Endothelial cell of umbilical vein (primary cell): ENCODE results near the gene ABCC10. TPM values are rescaled to one million over a fixed set of nuclear protein-coding genes. Genes with fewer than 3 reads are reported as not detected.

Source experiments
- BruUV-seq: library from RNA; stranded (reverse); fragments of 400-500 nt; replicated peaks from 2 replicates; lab custom pipeline; 2021; lab: Mats Ljungman, UMichigan
- CTCF ChIA-PET: fragments of 300-600, 350-600 bp; sonication (Branson Sonifier 250); formaldehyde crosslinking; loops from one replicate; lab custom pipeline; 2021; ENCODE audit warnings: antibody characterized with exemption, inconsistent platforms; lab: Charles Lee
- POLR2A ChIA-PET: fragments of 300-600, 350-600 bp; sonication (Branson Sonifier 250); formaldehyde crosslinking; loops from one replicate; lab custom pipeline; 2021; ENCODE audit warnings: antibody characterized with exemption, inconsistent platforms; lab: Charles Lee
- DNase-seq: peaks from one replicate; pipeline ENCODE4 v3.0.0-alpha.2; 2011; ENCODE audit warnings: low read depth, low spot score
- FAIRE-seq: peaks from 2 replicates; lab custom pipeline; 2011; peaks lifted over from hg19 to GRCh38; lab: Jason Lieb, UNC
- H2AFZ ChIP-seq: 2 replicates; pipeline ENCODE4 v1.6.0; 2012; ENCODE audit warnings: low read depth, low read length, control low read depth, inconsistent platforms
- H3K27ac ChIP-seq: 2 replicates; pipeline ENCODE4 v1.5.1; 2011; ENCODE audit warnings: low read depth, mild to moderate bottlenecking, control low read depth, low read length, moderate library complexity; ENCODE audit not compliant: insufficient read depth
- H3K27me3 ChIP-seq, 2 experiments: 2 replicates each; pipeline versions ENCODE4 v1.6.0 to v1.6.1; 2011; ENCODE audit warnings: low read length in 2 of 2, mixed read lengths in 1 of 2; ENCODE audit not compliant: control insufficient read depth in 2 of 2, insufficient read depth in 2 of 2
- H3K36me3 ChIP-seq, 2 experiments: 2 replicates in 1 of 2; 3 replicates in 1 of 2; pipeline ENCODE4 v1.5.1; 2011; ENCODE audit warnings: low read length in 2 of 2, mild to moderate bottlenecking in 1 of 2, moderate library complexity in 1 of 2; ENCODE audit not compliant: control insufficient read depth in 2 of 2, insufficient read depth in 2 of 2; ENCODE audit errors: extremely low read depth in 1 of 2
- H3K4me1 ChIP-seq: 3 replicates; pipeline ENCODE4 v1.5.1; 2011; ENCODE audit warnings: mild to moderate bottlenecking, low read length; ENCODE audit not compliant: control insufficient read depth, insufficient read depth; ENCODE audit errors: extremely low read depth
- H3K4me2 ChIP-seq: 2 replicates; pipeline ENCODE4 v1.6.1; 2011; ENCODE audit warnings: low read length, control low read depth, mixed read lengths; ENCODE audit not compliant: insufficient read depth
- H3K4me3 ChIP-seq, 3 experiments: fragments of 200-600 bp in 1 of 3; sonication (generic), shearing (Covaris generic) in 1 of 3; replicated peaks in 1 of 3; 2 replicates each; pipeline ENCODE4 v1.5.1; 2011 to 2016; ENCODE audit warnings: control low read depth in 3 of 3, low read length in 3 of 3, mild to moderate bottlenecking in 2 of 3, inconsistent platforms in 1 of 3, low read depth in 1 of 3, moderate library complexity in 1 of 3; ENCODE audit not compliant: insufficient read depth in 1 of 3
- H3K79me2 ChIP-seq: 2 replicates; pipeline ENCODE4 v1.6.0; 2012; ENCODE audit warnings: low read length, inconsistent platforms; ENCODE audit not compliant: control insufficient read depth, insufficient read depth
- H3K9ac ChIP-seq: replicated peaks from 2 replicates; pipeline ENCODE3; 2011; ENCODE audit warnings: low read length, control low read depth; ENCODE audit not compliant: insufficient read depth; ENCODE audit errors: extremely low read depth
- H3K9me1 ChIP-seq: replicated peaks from 3 replicates; pipeline ENCODE4 v1.6.0; 2011; ENCODE audit warnings: mild to moderate bottlenecking, low read length; ENCODE audit not compliant: control insufficient read depth, insufficient read depth; ENCODE audit errors: extremely low read depth
- H3K9me3 ChIP-seq: replicated peaks from 2 replicates; pipeline ENCODE4 v1.5.1; 2012; ENCODE audit warnings: low read length, inconsistent platforms; ENCODE audit not compliant: control insufficient read depth, insufficient read depth
- H4K20me1 ChIP-seq: replicated peaks from 2 replicates; pipeline ENCODE3; 2011; ENCODE audit warnings: mild to moderate bottlenecking, low read length; ENCODE audit not compliant: control insufficient read depth, insufficient read depth; ENCODE audit errors: extremely low read depth
- CTCF ChIP-seq, 2 donors: IDR thresholded peaks; 1 replicate in 1 of 2; 2 replicates in 1 of 2; pipeline ENCODE4 v1.5.1; 2011; ENCODE audit warnings: low read length in 2 of 2, mild to moderate bottlenecking in 2 of 2, moderate library complexity in 2 of 2, control low read depth in 1 of 2, inconsistent platforms in 1 of 2, low read depth in 1 of 2; ENCODE audit not compliant: insufficient read depth in 1 of 2; ENCODE audit errors: extremely low read depth in 1 of 2
- EZH2 ChIP-seq: IDR thresholded peaks from 2 replicates; pipeline ENCODE4 v1.6.1; 2012; ENCODE audit warnings: borderline replicate concordance, low read depth, mild to moderate bottlenecking, moderate library complexity, low read length, inconsistent platforms; ENCODE audit not compliant: severe bottlenecking
- FOS ChIP-seq: IDR thresholded peaks from 2 replicates; pipeline ENCODE4 v1.6.1; 2011; ENCODE audit warnings: mild to moderate bottlenecking, low read length, moderate library complexity, borderline replicate concordance; ENCODE audit not compliant: insufficient read depth
- GATA2 ChIP-seq: IDR thresholded peaks from 2 replicates; pipeline ENCODE4 v1.7.0; 2011; ENCODE audit warnings: low read depth, mild to moderate bottlenecking, moderate library complexity, mixed read lengths, low read length; ENCODE audit not compliant: insufficient read length, insufficient read depth
- JUN ChIP-seq: IDR thresholded peaks from 2 replicates; pipeline ENCODE4 v1.6.1; 2011; ENCODE audit warnings: borderline replicate concordance, low read depth; ENCODE audit not compliant: insufficient read length, insufficient read depth
- MAX ChIP-seq: IDR thresholded peaks from 2 replicates; pipeline ENCODE4 v1.6.1; 2011; ENCODE audit not compliant: insufficient read depth, insufficient read length
- MYC ChIP-seq: IDR thresholded peaks from one replicate; pipeline ENCODE4 v1.6.1; 2011; ENCODE audit warnings: mild to moderate bottlenecking, low read depth, low read length
- POLR2A ChIP-seq: IDR thresholded peaks from 2 replicates; pipeline ENCODE4 v1.6.1; 2012; ENCODE audit warnings: low read depth, mild to moderate bottlenecking, control low read depth, low read length
- POLR2AphosphoS5 ChIP-seq: IDR thresholded peaks from 2 replicates; pipeline ENCODE4 v1.6.1; 2012; ENCODE audit warnings: low read depth, mild to moderate bottlenecking, control low read depth, low read length, moderate library complexity; ENCODE audit not compliant: insufficient read depth
- dilution Hi-C: fragments of 300-500 bp; cut with MboI; formaldehyde crosslinking; loops from one replicate; pipeline ENCODE4 v1.15.0; 2019; ENCODE audit warnings: low sequenced_read_pairs; ENCODE audit not compliant: extremely low pct_ligation_motif_present
- intact Hi-C: fragments of 100-400 bp; cut with micrococcal nuclease; formaldehyde crosslinking; loops from one replicate; pipeline ENCODE4 v1.10.0; 2022
- polyA plus RNA-seq, 4 experiments: library from polyadenylated mRNA; depleted of rRNA in 3 of 4; stranded (reverse) in 3 of 4; unstranded in 1 of 4; fragments of >200 nt; gene quantifications; 2 replicates each; pipeline versions ENCODE4 v1.2.1 to v1.2.3, GENCODE V29; 2011 to 2012; ENCODE audit warnings: missing spikeins in 1 of 4
- total RNA-seq: library from RNA; stranded (reverse); gene quantifications from 2 replicates; pipeline ENCODE4 v1.2.3, GENCODE V29; 2021

Gene ABCC10
- total and polyA plus RNA-seq, 2 donors (not counting 3 experiments of a cell fraction or from before 2014, with no cell fraction given), result 29.2 to 37.9 TPM

- Histone ChIP-seq H3K27ac (no peak overlapping the region), H3K79me2 (no peaks in the 10 kb centered on the region), H3K36me3 (peaks cover 5 to 28% of the 10 kb centered on the region in 2 experiments), H3K4me3 (no peak overlapping the region), H2AFZ (no peak overlapping the region), H3K27me3 (peaks cover 0 to 5% of the 10 kb centered on the region in 2 experiments), H3K9ac (no peak overlapping the region), H3K4me1 (peaks cover 7% of the 10 kb centered on the region), H3K4me2 (no peak overlapping the region), H4K20me1 (no peaks in the 10 kb centered on the region), H3K9me1 (no peaks in the 10 kb centered on the region), H3K9me3 (no peaks in the 10 kb centered on the region)
- dilution Hi-C loops (no loop called here), intact Hi-C loops (no loop called here)
- POLR2A ChIA-PET, result no interaction called here
- no TSS peak for BruUV-seq
- TF ChIP-seq FOS (no peak), POLR2AphosphoS5 (no peak), JUN (no peak), GATA2 (no peak), EZH2 (no peak), CTCF (IDR thresholded peaks at IDR 0.05; ENCODE audit: extremely low read depth in 1 of 2, insufficient read depth in 1 of 2, low read depth in 1 of 2, low read length in 2 of 2) (no peak), MYC (no peak), MAX (no peak), POLR2A (no peak)
- CTCF ChIA-PET, result interaction anchor here (21.3 kb wide), 1 partner anchor 51 kb away, joined by 289 read pairs; the partner anchor contains the start of gene LRRC73
- no peak for FAIRE-seq
- no peak for DNase-seq
Observed at GRCh38 chr6:43450699-43451131, 23.4 kb downstream of the ABCC10 start.
